Daoy (cell line): Measurements from ENCODE around the gene GPR34. TPM values are rescaled to one million over a fixed set of nuclear protein-coding genes. Genes with fewer than 3 reads are reported as not detected.
"Not testable (repeated sequence)": the region's sequence is repeated elsewhere in the genome, so short reads cannot be mapped to it uniquely, and the experiment has no call there.

Experiments used
- DNase-seq: peaks from one replicate; pipeline ENCODE4 v3.0.0-alpha.2; 2015; ENCODE audit warnings: low read depth
- total RNA-seq: library from RNA; depleted of rRNA; stranded (reverse); fragments of >200 nt; shearing (Covaris generic); gene quantifications from 2 replicates; pipeline ENCODE4 v1.2.3, GENCODE V29; 2014

Gene GPR34
- total RNA-seq, 1 experiment from 2014 or later, result not detected

GRCh38 chrX:41693024-41693423 lies 4.3 kb downstream of the GPR34 start:
- no peak for DNase-seq

GRCh38 chrX:41695426-41695825 lies 6.7 kb downstream of the GPR34 start:
- no peak for DNase-seq

GRCh38 chrX:41703574-41704029 lies 14.8 kb downstream of the GPR34 start:
- no peak for DNase-seq

- DNase-seq, result no peak
These were observed 16.3 kb downstream of the GPR34 start for GRCh38 chrX:41705042-41705441.

GRCh38 chrX:41705680-41706374 lies 17.1 kb downstream of the GPR34 start:
- no peak for DNase-seq

- DNase-seq, result no peak
These were observed 18.4 kb downstream of the GPR34 start for GRCh38 chrX:41707218-41707617.

- no peak for DNase-seq
These were observed 19.7 kb downstream of the GPR34 start for GRCh38 chrX:41708486-41708885.

- no peak for DNase-seq
These were observed 22.4 kb downstream of the GPR34 start for GRCh38 chrX:41711021-41711667.

GRCh38 chrX:41716222-41716621 lies 27.4 kb downstream of the GPR34 start:
- DNase-seq, result no peak

- no peak for DNase-seq
These were observed 28.1 kb downstream of the GPR34 start for GRCh38 chrX:41716767-41717473.

- no peak for DNase-seq
These were observed 29.9 kb downstream of the GPR34 start for GRCh38 chrX:41718481-41719235.

- DNase-seq, result not testable (repeated sequence)
These were observed 30.8 kb downstream of the GPR34 start for GRCh38 chrX:41719610-41720009.

- DNase-seq, result no peak
These were observed 31.5 kb downstream of the GPR34 start for GRCh38 chrX:41720125-41720779.

GRCh38 chrX:41721590-41721989 lies 32.8 kb downstream of the GPR34 start:
- DNase-seq, result no peak

GRCh38 chrX:41722214-41722613 lies 33.4 kb downstream of the GPR34 start:
- DNase-seq, result no peak

GRCh38 chrX:41722816-41723618 lies 34.2 kb downstream of the GPR34 start:
- DNase-seq, result no peak

GRCh38 chrX:41723826-41724225 lies 35.1 kb downstream of the GPR34 start, which contains the start of gene GPR82:
Gene GPR82 (plus strand): TSS chrX:41724181. CDS start chrX:41727027, 2,846 bp downstream.
- DNase-seq, result no peak

GRCh38 chrX:41728125-41728524 lies 39.4 kb downstream of the GPR34 start:
- no peak for DNase-seq

- DNase-seq, result no peak
These were observed 41.3 kb downstream of the GPR34 start for GRCh38 chrX:41730081-41730480.

GRCh38 chrX:41732260-41732659 lies 43.5 kb downstream of the GPR34 start:
- DNase-seq, result no peak

GRCh38 chrX:41733939-41734338 lies 45.2 kb downstream of the GPR34 start:
- no peak for DNase-seq
